CD4-positive, alpha-beta T cell treated with Interleukin-10 for 1 hour (primary cell): ENCODE data around the gene PIK3R5.
A peak's percentile ranks its signal among the peaks of the same experiment; 100 is the strongest.
"Not testable (repeated sequence)": the region's sequence is repeated elsewhere in the genome, so short reads cannot be mapped to it uniquely, and the experiment has no call there.

Source experiments
- DNase-seq: peaks from one replicate; pipeline ENCODE4 v3.0.0-alpha.2; 2020

The PIK3R5 gene

GRCh38 chr17:8965394-8966168, at the start of gene PIK3R5:
Gene PIK3R5, minus strand, starts transcription at chr17:8965707. Its CDS starts 54,213 bp downstream, at chr17:8911494.
- peak; percentile 88 for DNase-seq

GRCh38 chr17:9011001-9011400, 45.5 kb upstream of the PIK3R5 start:
- no peak for DNase-seq

GRCh38 chr17:9009737-9010136, 44.2 kb upstream of the PIK3R5 start:
- DNase-seq, result no peak

GRCh38 chr17:9009096-9009495, 43.6 kb upstream of the PIK3R5 start:
- no peak for DNase-seq

GRCh38 chr17:9007052-9007714, 41.7 kb upstream of the PIK3R5 start:
- DNase-seq, result no peak

GRCh38 chr17:9006175-9006767, 40.8 kb upstream of the PIK3R5 start:
- DNase-seq, result no peak

- DNase-seq, result no peak
Observed at GRCh38 chr17:9004961-9005285, 39.4 kb upstream of the PIK3R5 start.

- DNase-seq, result no peak
Observed at GRCh38 chr17:9004132-9004960, 38.8 kb upstream of the PIK3R5 start.

- DNase-seq, result no peak
Observed at GRCh38 chr17:9003355-9004131, 38.0 kb upstream of the PIK3R5 start.

- peak; percentile 32 for DNase-seq
Observed at GRCh38 chr17:9002606-9003354, 37.3 kb upstream of the PIK3R5 start.

- DNase-seq, result no peak
Observed at GRCh38 chr17:9002227-9002605, 36.7 kb upstream of the PIK3R5 start.

GRCh38 chr17:9001559-9001958, 36.1 kb upstream of the PIK3R5 start:
- no peak for DNase-seq

- DNase-seq, result peak; percentile 84
Observed at GRCh38 chr17:8997994-8998628, 32.6 kb upstream of the PIK3R5 start.

GRCh38 chr17:8995711-8996110, 30.2 kb upstream of the PIK3R5 start:
- DNase-seq, result no peak

GRCh38 chr17:8994319-8994718, 28.8 kb upstream of the PIK3R5 start:
- peak; percentile 55 for DNase-seq

GRCh38 chr17:8991514-8992285, 26.2 kb upstream of the PIK3R5 start:
- DNase-seq, result peak; percentile 74

GRCh38 chr17:8988263-8988935, 22.9 kb upstream of the PIK3R5 start:
- not testable (repeated sequence) for DNase-seq

GRCh38 chr17:8986295-8986694, 20.8 kb upstream of the PIK3R5 start:
- DNase-seq, result no peak

- DNase-seq, result no peak
Observed at GRCh38 chr17:8985054-8985701, 19.7 kb upstream of the PIK3R5 start.
